A549 (cell line): Measurements from ENCODE around the gene TMED8.
"Not testable (repeated sequence)": the region's sequence is repeated elsewhere in the genome, so short reads cannot be mapped to it uniquely, and the experiment has no call there.

Experiments used
- CTCF ChIP-seq: fragments of >200 bp; sonication (Bioruptor Twin); formaldehyde crosslinking; IDR thresholded peaks from 3 replicates; pipeline ENCODE4 v1.5.1; 2016
- RFX5 ChIP-seq: fragments of 450-650 bp; IDR thresholded peaks from 2 replicates; pipeline ENCODE4 v1.7.1; 2014; ENCODE audit warnings: antibody characterized with exemption, mild to moderate bottlenecking, moderate library complexity

- TF ChIP-seq CTCF, RFX5: not testable (repeated sequence)
These were observed 39.2 kb upstream of the TMED8 start for GRCh38 chr14:77416098-77416497.
